Measurements from ENCODE around the gene GJD4.

GJD4 gene

GRCh38 chr10:35576730-35577129, 28.4 kb upstream of the GJD4 start:
- no peak for TF ChIP-seq SPI1 (IDR thresholded peaks at IDR 0.05; ENCODE audit: low read depth, low read length)
- TF ChIP-seq POLR2AphosphoS5 (IDR thresholded peaks at IDR 0.05; ENCODE audit: low read depth, low read length) = no peak
- TF ChIP-seq POLR2A (IDR thresholded peaks at IDR 0.05; ENCODE audit: low read depth, low read length) = no peak
- no peak for TF ChIP-seq POU2F2 (IDR thresholded peaks at IDR 0.05; ENCODE audit: low read depth, low read length)
- TF ChIP-seq PAX5 (IDR thresholded peaks at IDR 0.05; ENCODE audit: insufficient read depth, low read length, severe bottlenecking) = no peak
- no peak for TF ChIP-seq TAF1 (IDR thresholded peaks at IDR 0.05; ENCODE audit: low read depth, low read length)
- no peak for DNase-seq (ENCODE audit: insufficient read length, low spot score)
- no peak for FAIRE-seq

- FAIRE-seq = no peak
- DNase-seq (ENCODE audit: insufficient read length, low spot score) = no peak
- TF ChIP-seq TAF1 (IDR thresholded peaks at IDR 0.05; ENCODE audit: low read depth, low read length) (no peak), POLR2A (IDR thresholded peaks at IDR 0.05; ENCODE audit: low read depth, low read length) (no peak), SPI1 (IDR thresholded peaks at IDR 0.05; ENCODE audit: low read depth, low read length) (no peak), POLR2AphosphoS5 (IDR thresholded peaks at IDR 0.05; ENCODE audit: low read depth, low read length) (no peak), POU2F2 (IDR thresholded peaks at IDR 0.05; ENCODE audit: low read depth, low read length) (no peak)
Measured at GRCh38 chr10:35577926-35578617, 27.1 kb upstream of the GJD4 start.

- TF ChIP-seq TAF1 (IDR thresholded peaks at IDR 0.05; ENCODE audit: low read depth, low read length) (no peak), POU2F2 (IDR thresholded peaks at IDR 0.05; ENCODE audit: low read depth, low read length) (no peak), PAX5 (IDR thresholded peaks at IDR 0.05; ENCODE audit: insufficient read depth, low read length, severe bottlenecking) (no peak)
- FAIRE-seq (no peak), DNase-seq (ENCODE audit: insufficient read length, low spot score) (no peak)
Measured at GRCh38 chr10:35578618-35578956, 26.6 kb upstream of the GJD4 start.

- TF ChIP-seq PAX5 (IDR thresholded peaks at IDR 0.05; ENCODE audit: insufficient read depth, low read length, severe bottlenecking) (no peak), POU2F2 (IDR thresholded peaks at IDR 0.05; ENCODE audit: low read depth, low read length) (no peak), POLR2A (IDR thresholded peaks at IDR 0.05; ENCODE audit: low read depth, low read length) (no peak), TAF1 (IDR thresholded peaks at IDR 0.05; ENCODE audit: low read depth, low read length) (no peak), POLR2AphosphoS5 (IDR thresholded peaks at IDR 0.05; ENCODE audit: low read depth, low read length) (no peak), SPI1 (IDR thresholded peaks at IDR 0.05; ENCODE audit: low read depth, low read length) (no peak)
- DNase-seq (ENCODE audit: insufficient read length, low spot score) (no peak), FAIRE-seq (no peak)
Measured at GRCh38 chr10:35579116-35579515, 26.0 kb upstream of the GJD4 start.

- FAIRE-seq (no peak), DNase-seq (ENCODE audit: insufficient read length, low spot score) (no peak)
- TF ChIP-seq POLR2A (IDR thresholded peaks at IDR 0.05; ENCODE audit: low read depth, low read length) = no peak
- no peak for TF ChIP-seq PAX5 (IDR thresholded peaks at IDR 0.05; ENCODE audit: insufficient read depth, low read length, severe bottlenecking)
- no peak for TF ChIP-seq TAF1 (IDR thresholded peaks at IDR 0.05; ENCODE audit: low read depth, low read length)
Measured at GRCh38 chr10:35579726-35580422, 25.3 kb upstream of the GJD4 start.

GRCh38 chr10:35580423-35580770, 24.7 kb upstream of the GJD4 start:
- no peak for FAIRE-seq
- no peak for DNase-seq (ENCODE audit: insufficient read length, low spot score)
- TF ChIP-seq POU2F2 (IDR thresholded peaks at IDR 0.05; ENCODE audit: low read depth, low read length) (no peak), TAF1 (IDR thresholded peaks at IDR 0.05; ENCODE audit: low read depth, low read length) (no peak), POLR2AphosphoS5 (IDR thresholded peaks at IDR 0.05; ENCODE audit: low read depth, low read length) (no peak), PAX5 (IDR thresholded peaks at IDR 0.05; ENCODE audit: insufficient read depth, low read length, severe bottlenecking) (no peak), POLR2A (IDR thresholded peaks at IDR 0.05; ENCODE audit: low read depth, low read length) (no peak), SPI1 (IDR thresholded peaks at IDR 0.05; ENCODE audit: low read depth, low read length) (no peak)

- no peak for FAIRE-seq
- TF ChIP-seq POU2F2 (IDR thresholded peaks at IDR 0.05; ENCODE audit: low read depth, low read length) = no peak
- TF ChIP-seq POLR2AphosphoS5 (IDR thresholded peaks at IDR 0.05; ENCODE audit: low read depth, low read length) = no peak
- TF ChIP-seq SPI1 (IDR thresholded peaks at IDR 0.05; ENCODE audit: low read depth, low read length) = no peak
- TF ChIP-seq PAX5 (IDR thresholded peaks at IDR 0.05; ENCODE audit: insufficient read depth, low read length, severe bottlenecking) = no peak
- DNase-seq (ENCODE audit: insufficient read length, low spot score) = no peak
Measured at GRCh38 chr10:35581655-35582054, 23.5 kb upstream of the GJD4 start.

- DNase-seq (ENCODE audit: insufficient read length, low spot score) = no peak
- no peak for TF ChIP-seq POU2F2 (IDR thresholded peaks at IDR 0.05; ENCODE audit: low read depth, low read length)
- TF ChIP-seq SPI1 (IDR thresholded peaks at IDR 0.05; ENCODE audit: low read depth, low read length) = no peak
- no peak for TF ChIP-seq TAF1 (IDR thresholded peaks at IDR 0.05; ENCODE audit: low read depth, low read length)
- no peak for TF ChIP-seq PAX5 (IDR thresholded peaks at IDR 0.05; ENCODE audit: insufficient read depth, low read length, severe bottlenecking)
- TF ChIP-seq POLR2AphosphoS5 (IDR thresholded peaks at IDR 0.05; ENCODE audit: low read depth, low read length) = no peak
- TF ChIP-seq POLR2A (IDR thresholded peaks at IDR 0.05; ENCODE audit: low read depth, low read length) = no peak
- FAIRE-seq = no peak
Measured at GRCh38 chr10:35584946-35585345, 20.2 kb upstream of the GJD4 start.

- FAIRE-seq (no peak), DNase-seq (ENCODE audit: insufficient read length, low spot score) (no peak)
- no peak for TF ChIP-seq SPI1 (IDR thresholded peaks at IDR 0.05; ENCODE audit: low read depth, low read length)
- no peak for TF ChIP-seq PAX5 (IDR thresholded peaks at IDR 0.05; ENCODE audit: insufficient read depth, low read length, severe bottlenecking)
- TF ChIP-seq POU2F2 (IDR thresholded peaks at IDR 0.05; ENCODE audit: low read depth, low read length) = no peak
- TF ChIP-seq TAF1 (IDR thresholded peaks at IDR 0.05; ENCODE audit: low read depth, low read length) = no peak
- no peak for TF ChIP-seq POLR2AphosphoS5 (IDR thresholded peaks at IDR 0.05; ENCODE audit: low read depth, low read length)
- no peak for TF ChIP-seq POLR2A (IDR thresholded peaks at IDR 0.05; ENCODE audit: low read depth, low read length)
Measured at GRCh38 chr10:35585356-35585755, 19.8 kb upstream of the GJD4 start.
